Heart left ventricle (tissue), 16 donors: Measurements from ENCODE around the gene MARCHF3. TPM values are rescaled to one million over a fixed set of nuclear protein-coding genes. Genes with fewer than 3 reads are reported as not detected.

ENCODE experiments used
- ATAC-seq, 4 donors: fragments of 200-7000 bp; cut with Tn5 transposase; one replicate each; pipeline ENCODE4 v1.9.1; 2020 to 2022; ENCODE audit warnings: moderate library complexity in 4 of 4, mild to moderate bottlenecking in 3 of 4, moderate number of reproducible peaks in 1 of 4
- DNase-seq, 5 donors: peaks; one replicate each; pipeline ENCODE4 v3.0.0-alpha.2; 2020
- H3K27ac ChIP-seq, 12 donors: fragments of 200-600 bp; sonication (generic) in 4 of 12; one replicate each; pipeline versions ENCODE4 v1.5.0 to v1.8.0; 2016 to 2022; ENCODE audit warnings: mild to moderate bottlenecking in 2 of 12
- H3K27me3 ChIP-seq, 9 donors: fragments of 200-600 bp; sonication (generic) in 2 of 9; one replicate each; pipeline versions ENCODE4 v1.5.1 to v1.8.0; 2016 to 2022; ENCODE audit warnings: mild to moderate bottlenecking in 3 of 9
- H3K36me3 ChIP-seq, 9 donors: fragments of 200-600 bp; sonication (generic) in 2 of 9; one replicate each; pipeline versions ENCODE4 v1.5.0 to v1.8.0; 2018 to 2022; ENCODE audit warnings: mild to moderate bottlenecking in 2 of 9
- H3K4me1 ChIP-seq, 12 donors: fragments of 200-600 bp; sonication (generic) in 4 of 12; one replicate each; pipeline versions ENCODE4 v1.5.0 to v1.8.0; 2016 to 2022; ENCODE audit warnings: mild to moderate bottlenecking in 3 of 12
- H3K4me3 ChIP-seq, 12 donors: fragments of 200-600 bp; sonication (generic) in 4 of 12; one replicate each; pipeline versions ENCODE4 v1.5.0 to v1.8.0; 2017 to 2022; ENCODE audit warnings: mild to moderate bottlenecking in 9 of 12, moderate library complexity in 4 of 12
- H3K9me3 ChIP-seq, 12 donors: fragments of 200-600 bp; sonication (generic) in 4 of 12; one replicate each; pipeline versions ENCODE4 v1.5.0 to v1.8.0; 2016 to 2022; ENCODE audit warnings: mild to moderate bottlenecking in 1 of 12
- POLR2A ChIP-seq, 2 donors: fragments of 450-650 bp; IDR thresholded peaks; one replicate each; pipeline ENCODE4 v1.6.1; 2017; ENCODE audit warnings: antibody characterized with exemption in 2 of 2, mild to moderate bottlenecking in 2 of 2, moderate library complexity in 2 of 2
- WGBS, 4 donors: extraction: QIAGEN DNeasy Blood & Tissue Kit in 2 of 4; methylation state at CpG; one replicate each; pipeline versions ENCODE4 v1.1.5 to v1.1.7; 2013 to 2018; 5-methylcytosine and 5-hydroxymethylcytosine counted together
- intact Hi-C, 10 donors: fragments of 100-400 bp; cut with DNase I; formaldehyde crosslinking; loops; one replicate each; pipeline versions ENCODE4 v1.11.1 to v1.14.2; 2022
- polyA plus RNA-seq, 2 donors: library from polyadenylated mRNA; stranded (reverse); fragments of 200-250 nt; gene quantifications; one replicate each; pipeline ENCODE4 v1.2.3, GENCODE V29; 2013
- total RNA-seq, 9 donors: library from RNA; depleted of rRNA in 2 of 9; stranded (reverse); fragments of >200 nt in 2 of 9; fragmentation: NEBNext Ultra II Directional in 3 of 9; extraction: Animal tissue kit (Norgen Biotek cat#: 25700) in 3 of 9; gene quantifications; one replicate each; pipeline versions ENCODE4 v1.1.0 to v1.2.4, GENCODE V29; 2016 to 2023
- TF ChIP-seq, protein P1 (sequence below), 12 donors: fragments of 200-600 bp; sonication (generic) in 4 of 12; IDR thresholded peaks; one replicate each; pipeline versions ENCODE4 v1.5.0 to v1.8.0; 2018 to 2022; ENCODE audit warnings: antibody characterized with exemption in 12 of 12, mild to moderate bottlenecking in 5 of 12
- donor health status: ischemic (EF 13 %, LVEDD 7.1; RV severe dilation, severe dysfunction).
- donor health status: healthy with polysubstance abuse.
- donor health status: DM: no; HTN: yes; CAD: no.
- donor health status: DM: no; HTN: no; CAD: no.
- donor health status: ischemic (EF 25% LVEDD 6.9; RV normal size, moderate dysfunction).
- donor health status: ischemic (EF 25% LVEDD 5.7; RV mildly dilated, moderate dysfunction).
- donor health status: healthy.
- donor health status: DM: yes; HTN: yes; CAD: no.
- donor health status: ischemic (EF 35%, LVEDD 5.7; RV mildly dilated, moderate dysfunction).
- donor health status: nonischemic (EF 11% LVEDD 7.7; RV severe dilation, severe dysfunction).
- donor health status: DM: yes; HTN: yes; CAD: no.
- donor health status: PGD.
- donor health status: ischemic (EF 29% LVEDD 5.4; RV normal size, mild dysfunction).
- donor health status: nonischemic (EF 23%, LVEDD 6.1; RV moderate dilation, normal function).

The MARCHF3 gene
- total and polyA plus RNA-seq, 11 donors, result 9.9 to 113 (median 38.0) TPM

DNA sequence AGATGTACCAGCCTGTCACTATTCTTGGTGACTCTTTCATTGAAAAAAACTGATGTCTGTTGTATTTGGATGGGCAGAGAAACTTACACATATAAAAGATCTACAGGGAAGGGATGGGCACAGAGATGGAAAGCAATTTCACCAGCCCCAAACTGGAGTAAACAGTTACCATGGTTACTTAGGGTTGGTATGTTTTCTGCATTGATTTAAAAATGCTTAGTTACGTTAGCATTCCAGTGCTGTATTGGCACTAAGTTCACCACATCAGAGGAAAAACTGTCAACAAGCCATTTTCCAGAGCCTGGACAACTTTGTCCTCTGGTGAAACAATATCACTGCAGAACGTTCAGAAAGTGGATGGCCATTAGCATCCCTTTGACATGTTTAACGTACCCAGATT, 28.0 kb downstream of the MARCHF3 start:
- no peak for DNase-seq
- ATAC-seq, result no peak
- no peaks in the 10 kb centered on the region for H3K36me3 ChIP-seq
- H3K4me3 ChIP-seq, result no peak overlapping the region
- intact Hi-C loops, result no loop called here
- WGBS, 4 donors, result 37 to 48% (median 45%) methylated on average over 3 of the region's 3 CpGs
- peak overlapping the region in 2 of 12 donors; percentile 5 to 7 for H3K27ac ChIP-seq
- peaks cover 0 to 56% (median 31%) of the 10 kb centered on the region in 12 donors for H3K4me1 ChIP-seq
- no peak for TF ChIP-seq POLR2A (IDR thresholded peaks at IDR 0.05)
- TF ChIP-seq, protein P1, sequence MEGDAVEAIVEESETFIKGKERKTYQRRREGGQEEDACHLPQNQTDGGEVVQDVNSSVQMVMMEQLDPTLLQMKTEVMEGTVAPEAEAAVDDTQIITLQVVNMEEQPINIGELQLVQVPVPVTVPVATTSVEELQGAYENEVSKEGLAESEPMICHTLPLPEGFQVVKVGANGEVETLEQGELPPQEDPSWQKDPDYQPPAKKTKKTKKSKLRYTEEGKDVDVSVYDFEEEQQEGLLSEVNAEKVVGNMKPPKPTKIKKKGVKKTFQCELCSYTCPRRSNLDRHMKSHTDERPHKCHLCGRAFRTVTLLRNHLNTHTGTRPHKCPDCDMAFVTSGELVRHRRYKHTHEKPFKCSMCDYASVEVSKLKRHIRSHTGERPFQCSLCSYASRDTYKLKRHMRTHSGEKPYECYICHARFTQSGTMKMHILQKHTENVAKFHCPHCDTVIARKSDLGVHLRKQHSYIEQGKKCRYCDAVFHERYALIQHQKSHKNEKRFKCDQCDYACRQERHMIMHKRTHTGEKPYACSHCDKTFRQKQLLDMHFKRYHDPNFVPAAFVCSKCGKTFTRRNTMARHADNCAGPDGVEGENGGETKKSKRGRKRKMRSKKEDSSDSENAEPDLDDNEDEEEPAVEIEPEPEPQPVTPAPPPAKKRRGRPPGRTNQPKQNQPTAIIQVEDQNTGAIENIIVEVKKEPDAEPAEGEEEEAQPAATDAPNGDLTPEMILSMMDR (IDR thresholded peaks at IDR 0.05), result no peak
- no peaks in the 10 kb centered on the region for H3K9me3 ChIP-seq
- H3K27me3 ChIP-seq, result no peaks in the 10 kb centered on the region

DNA sequence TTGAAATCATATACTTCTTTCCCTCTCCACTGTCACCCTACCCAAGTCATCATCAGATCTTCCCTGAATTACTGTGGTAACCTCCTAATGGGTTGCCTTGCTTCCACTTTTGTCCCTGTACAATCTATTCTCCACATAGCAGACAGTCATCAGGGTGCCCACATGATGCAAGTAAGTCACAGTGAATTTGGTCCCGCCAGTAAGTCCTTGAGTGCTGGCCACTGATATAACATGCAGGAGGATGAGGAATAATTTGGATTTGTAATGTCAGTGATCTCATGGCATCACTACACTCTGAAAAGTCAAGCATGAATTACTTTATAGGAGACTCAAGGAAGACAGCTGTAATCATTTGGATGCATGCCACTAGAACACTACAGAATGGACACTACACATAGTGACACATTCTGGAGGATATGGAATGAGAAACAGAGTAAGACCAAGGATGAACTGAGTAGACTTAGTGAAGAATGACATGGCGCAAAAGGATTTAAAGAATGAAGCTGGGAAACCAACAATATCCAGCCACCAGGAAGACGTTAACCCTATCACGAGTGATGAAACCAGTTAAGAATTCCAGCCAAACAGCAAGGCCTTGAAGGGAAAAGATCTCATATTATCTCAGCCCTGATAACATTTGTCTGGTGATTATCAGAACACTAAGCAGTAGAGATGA, 28.6 kb downstream of the MARCHF3 start:
- H3K4me3 ChIP-seq, result no peak overlapping the region
- 42 to 58% (median 51%) methylated on average over 4 of the region's 4 CpGs for WGBS, 4 donors
- H3K27me3 ChIP-seq, result no peaks in the 10 kb centered on the region
- peak in 3 of 4 donors; percentile 38 to 63 (median 53) for ATAC-seq
- no peaks in the 10 kb centered on the region for H3K36me3 ChIP-seq
- peaks cover 0 to 57% (median 30%) of the 10 kb centered on the region in 12 donors for H3K4me1 ChIP-seq
- peak overlapping the region in 5 of 12 donors; percentile 5 to 40 (median 14) for H3K27ac ChIP-seq
- no peaks in the 10 kb centered on the region for H3K9me3 ChIP-seq
- TF ChIP-seq, protein P1 (IDR thresholded peaks at IDR 0.05), result no peak
- no peak for TF ChIP-seq POLR2A (IDR thresholded peaks at IDR 0.05)
- intact Hi-C loops, result no loop called here
- DNase-seq, result no peak

DNA sequence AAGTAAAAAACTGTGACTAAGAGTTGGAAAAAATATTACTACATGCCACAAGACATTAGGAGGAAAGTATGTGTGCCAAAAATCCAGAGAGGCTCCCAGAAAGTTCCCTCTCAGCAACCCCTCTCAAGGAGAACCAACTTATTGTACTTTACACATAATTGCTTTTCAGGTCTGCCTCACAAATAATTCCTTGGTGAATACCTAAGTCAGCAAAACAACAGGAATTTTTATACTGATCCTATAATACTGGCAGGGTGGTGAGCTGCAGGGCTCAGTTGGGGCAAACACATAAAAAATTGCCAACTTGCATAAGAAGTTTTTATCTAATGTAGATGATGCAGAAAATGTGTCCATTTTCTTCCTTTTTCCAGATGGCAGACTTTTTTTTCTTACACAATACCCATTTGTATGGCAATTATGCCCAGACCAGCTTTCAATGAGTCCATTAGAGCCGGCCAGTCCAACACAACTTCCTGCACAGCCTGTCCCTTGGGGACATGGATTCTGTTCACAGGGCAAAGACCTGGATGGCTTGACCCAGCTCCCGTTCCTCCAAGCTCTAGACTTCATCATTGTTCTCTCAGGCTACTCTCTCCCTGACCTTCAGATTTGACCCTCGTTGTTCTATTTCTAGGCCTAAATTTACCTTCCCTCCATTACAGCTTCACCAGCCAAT, 31.3 kb downstream of the MARCHF3 start:
- H3K4me3 ChIP-seq, result no peak overlapping the region
- H3K27me3 ChIP-seq, result no peaks in the 10 kb centered on the region
- intact Hi-C loops, result loop anchor here in 1 of 10 donors (5.0 kb wide), 1 partner anchor 67 kb away; no protein-coding TSS in a partner anchor
- WGBS, 4 donors, result 50 to 60% (median 56%) methylated on average over 3 of the region's 3 CpGs
- ATAC-seq (no peak), DNase-seq (no peak)
- peaks cover 0 to 67% (median 40%) of the 10 kb centered on the region in 12 donors for H3K4me1 ChIP-seq
- no peaks in the 10 kb centered on the region for H3K9me3 ChIP-seq
- peak overlapping the region in 6 of 12 donors; percentile 1 to 45 (median 15) for H3K27ac ChIP-seq
- TF ChIP-seq, protein P1 (IDR thresholded peaks at IDR 0.05), result no peak
- TF ChIP-seq POLR2A (IDR thresholded peaks at IDR 0.05), result no peak
- H3K36me3 ChIP-seq, result no peaks in the 10 kb centered on the region

DNA sequence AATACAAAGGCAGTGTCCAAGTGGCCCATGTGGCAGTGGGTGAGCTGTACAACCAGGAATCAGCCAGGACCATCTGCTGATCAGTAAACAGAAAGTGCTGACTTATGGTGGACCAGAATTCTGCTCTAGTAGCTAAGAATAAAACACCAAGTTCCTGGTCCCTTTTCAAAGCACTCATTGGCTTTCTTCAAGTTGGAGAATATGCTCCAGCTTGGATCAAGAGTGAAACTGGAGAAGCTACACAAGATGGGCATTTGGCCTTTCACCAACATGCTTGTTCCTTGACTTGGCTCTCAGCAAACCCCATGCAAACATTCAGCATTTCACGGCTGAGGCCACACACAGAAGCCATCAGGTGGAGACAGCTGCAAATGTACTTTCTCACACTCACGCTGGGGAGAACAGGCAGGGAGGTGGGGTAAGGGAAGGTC, 32.1 kb downstream of the MARCHF3 start:
- WGBS, 4 donors, result 17 to 47% (median 34%) methylated on average over 2 of the region's 2 CpGs
- H3K4me3 ChIP-seq, result no peak overlapping the region
- peak in 1 of 5 donors; percentile 27 for DNase-seq
- intact Hi-C loops, result loop anchor here in 1 of 10 donors (5.0 kb wide), 1 partner anchor 66 kb away; no protein-coding TSS in a partner anchor
- peak overlapping the region in 6 of 12 donors; percentile 1 to 45 (median 15) for H3K27ac ChIP-seq
- ATAC-seq, result peak in 3 of 4 donors; percentile 24 to 46 (median 43)
- H3K36me3 ChIP-seq, result no peaks in the 10 kb centered on the region
- peaks cover 0 to 62% (median 40%) of the 10 kb centered on the region in 12 donors for H3K4me1 ChIP-seq
- TF ChIP-seq, protein P1 (IDR thresholded peaks at IDR 0.05), result no peak
- TF ChIP-seq POLR2A (IDR thresholded peaks at IDR 0.05), result no peak
- H3K27me3 ChIP-seq, result no peaks in the 10 kb centered on the region
- H3K9me3 ChIP-seq, result no peaks in the 10 kb centered on the region
